CD14-positive monocyte (primary cell): Measurements from ENCODE around the gene RAPGEF5. TPM values are rescaled to one million over a fixed set of nuclear protein-coding genes. Genes with fewer than 3 reads are reported as not detected.

ENCODE experiments used
- DNase-seq, 3 donors: peaks; one replicate each; pipeline ENCODE4 v3.0.0-alpha.2; 2011 to 2022
- H2AFZ ChIP-seq: 2 replicates; pipeline ENCODE4 v1.6.0; 2012; ENCODE audit warnings: mild to moderate bottlenecking, low read depth, low read length, inconsistent platforms; ENCODE audit not compliant: insufficient read depth, poor library complexity, severe bottlenecking
- H3K27ac ChIP-seq, 2 donors: 1 replicate in 1 of 2; 2 replicates in 1 of 2; pipeline ENCODE4 v1.5.1; 2012 to 2013; ENCODE audit warnings: low read length in 2 of 2, control low read depth in 1 of 2, inconsistent platforms in 1 of 2, low read depth in 1 of 2, mild to moderate bottlenecking in 1 of 2
- H3K27me3 ChIP-seq, 2 donors: one replicate each; pipeline versions ENCODE4 v1.6.0 to v1.6.1; 2011 to 2013; ENCODE audit warnings: low read length in 2 of 2; ENCODE audit not compliant: control insufficient read depth in 2 of 2, insufficient read depth in 2 of 2
- H3K36me3 ChIP-seq, 2 donors: replicated peaks in 1 of 2; 1 replicate in 1 of 2; 2 replicates in 1 of 2; pipeline versions ENCODE4 v1.5.1 to v1.6.1; 2012 to 2013; ENCODE audit warnings: low read length in 2 of 2, control low read depth in 1 of 2, inconsistent platforms in 1 of 2, mild to moderate bottlenecking in 1 of 2; ENCODE audit not compliant: insufficient read depth in 2 of 2, control insufficient read depth in 1 of 2
- H3K4me1 ChIP-seq, 2 donors: 1 replicate in 1 of 2; 2 replicates in 1 of 2; pipeline versions ENCODE4 v1.5.1 to v1.6.1; 2012 to 2013; ENCODE audit warnings: low read length in 2 of 2, control low read depth in 1 of 2, inconsistent platforms in 1 of 2, mild to moderate bottlenecking in 1 of 2, moderate library complexity in 1 of 2; ENCODE audit not compliant: insufficient read depth in 2 of 2, control insufficient read depth in 1 of 2
- H3K4me2 ChIP-seq: replicated peaks from 2 replicates; pipeline ENCODE3; 2012; ENCODE audit warnings: low read length, moderate library complexity, mild to moderate bottlenecking; ENCODE audit not compliant: poor library complexity, severe bottlenecking; ENCODE audit errors: extremely low read depth
- H3K4me3 ChIP-seq, 3 experiments: fragments of 200-600 bp in 1 of 3; sonication (generic) in 1 of 3; replicated peaks in 1 of 3; 1 replicate in 2 of 3; 2 replicates in 1 of 3; pipeline ENCODE4 v1.5.1; 2011 to 2013; ENCODE audit warnings: low read length in 3 of 3, mild to moderate bottlenecking in 3 of 3, control low read depth in 2 of 3, low read depth in 2 of 3, inconsistent platforms in 1 of 3, moderate library complexity in 1 of 3
- H3K79me2 ChIP-seq: 2 replicates; pipeline ENCODE4 v1.6.0; 2012; ENCODE audit warnings: mild to moderate bottlenecking, control low read depth, inconsistent platforms, low read length, moderate library complexity; ENCODE audit not compliant: insufficient read depth
- H3K9ac ChIP-seq: 2 replicates; pipeline ENCODE4 v1.6.0; 2017; ENCODE audit warnings: low read length, mild to moderate bottlenecking; ENCODE audit not compliant: insufficient read depth, poor library complexity, severe bottlenecking
- H3K9me3 ChIP-seq, 2 donors: replicated peaks in 1 of 2; 1 replicate in 1 of 2; 2 replicates in 1 of 2; pipeline versions ENCODE4 v1.5.1 to v1.6.1; 2012 to 2013; ENCODE audit warnings: low read length in 2 of 2, control low read depth in 1 of 2; ENCODE audit not compliant: control insufficient read depth in 1 of 2, insufficient read depth in 1 of 2
- H4K20me1 ChIP-seq: 2 replicates; pipeline ENCODE4 v1.6.0; 2012; ENCODE audit warnings: mild to moderate bottlenecking, low read length, control low read depth, moderate library complexity; ENCODE audit not compliant: insufficient read depth
- H3K27ac Mint-ChIP-seq, 7 donors: one replicate each; pipeline ENCODE4 v1.8.0; 2020; ENCODE audit warnings: mild to moderate bottlenecking in 7 of 7, mixed read lengths in 7 of 7, moderate library complexity in 6 of 7, inconsistent platforms in 2 of 7
- H3K27me3 Mint-ChIP-seq, 3 donors: one replicate each; pipeline ENCODE4 v1.8.0; 2021 to 2022; ENCODE audit warnings: low read depth in 3 of 3, mild to moderate bottlenecking in 3 of 3, mixed read lengths in 3 of 3, moderate library complexity in 3 of 3, inconsistent platforms in 1 of 3
- H3K36me3 Mint-ChIP-seq, 2 donors: one replicate each; pipeline ENCODE4 v1.8.0; 2020; ENCODE audit warnings: mixed read lengths in 2 of 2, inconsistent platforms in 1 of 2, mild to moderate bottlenecking in 1 of 2
- H3K4me1 Mint-ChIP-seq: one replicate; pipeline ENCODE4 v1.8.0; 2020; ENCODE audit warnings: mild to moderate bottlenecking, mixed read lengths
- H3K4me3 Mint-ChIP-seq, 2 donors: one replicate each; pipeline ENCODE4 v1.8.0; 2020; ENCODE audit warnings: mild to moderate bottlenecking in 2 of 2, mixed read lengths in 2 of 2, moderate library complexity in 1 of 2
- H3K9me3 Mint-ChIP-seq, 7 donors: one replicate each; pipeline ENCODE4 v1.8.0; 2020 to 2022; ENCODE audit warnings: mixed read lengths in 7 of 7, mild to moderate bottlenecking in 6 of 7, moderate library complexity in 6 of 7, inconsistent platforms in 2 of 7
- WGBS: methylation state at CpG from one replicate; pipeline ENCODE4 v1.1.5; 2013; ENCODE audit warnings: missing lambda C conversion rate; ENCODE audit not compliant: insufficient coverage; 5-methylcytosine and 5-hydroxymethylcytosine counted together
- intact Hi-C, 2 donors: fragments of 100-400 bp; cut with micrococcal nuclease; formaldehyde crosslinking; loops; one replicate each; pipeline versions ENCODE4 v1.15.0 to v1.15.1; 2023
- polyA plus RNA-seq, 3 donors: library from polyadenylated mRNA; depleted of rRNA in 1 of 3; unstranded in 2 of 3; stranded (reverse) in 1 of 3; fragments of 300-500 nt in 2 of 3; fragments of >200 nt in 1 of 3; fragmentation: Illumina TruSeq in 2 of 3; gene quantifications; 1 replicate in 2 of 3; 2 replicates in 1 of 3; pipeline ENCODE4 v1.2.3, GENCODE V29; 2012 to 2021
- TF ChIP-seq, protein P1 (sequence below): fragments of 200-600 bp; IDR thresholded peaks from one replicate; pipeline ENCODE4 v1.8.0; 2022; ENCODE audit warnings: antibody characterized with exemption, mild to moderate bottlenecking

RAPGEF5 gene
- polyA plus RNA-seq, 3 donors, result not detected

DNA sequence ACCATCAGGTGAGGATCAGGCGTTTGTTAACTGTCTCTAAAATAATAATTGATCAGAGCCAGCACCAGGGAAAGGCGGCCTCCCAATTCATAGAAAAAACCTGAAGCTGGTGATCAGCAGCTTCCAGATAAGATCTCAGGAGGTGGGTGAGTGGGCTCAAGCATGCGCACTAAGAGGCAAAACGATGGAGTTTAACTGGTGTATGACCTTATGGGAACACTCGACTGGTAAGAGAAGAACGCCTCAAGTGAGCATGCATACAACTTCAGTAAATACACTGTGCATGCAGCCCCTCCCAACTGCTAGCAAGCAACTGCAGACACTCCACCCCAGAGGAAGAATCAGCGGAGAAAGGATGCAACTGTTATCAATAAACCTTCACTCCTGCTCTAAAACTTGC is 18.1 kb downstream of the RAPGEF5 start:
- no peak overlapping the region for H3K9ac ChIP-seq
- TF ChIP-seq, protein P1, sequence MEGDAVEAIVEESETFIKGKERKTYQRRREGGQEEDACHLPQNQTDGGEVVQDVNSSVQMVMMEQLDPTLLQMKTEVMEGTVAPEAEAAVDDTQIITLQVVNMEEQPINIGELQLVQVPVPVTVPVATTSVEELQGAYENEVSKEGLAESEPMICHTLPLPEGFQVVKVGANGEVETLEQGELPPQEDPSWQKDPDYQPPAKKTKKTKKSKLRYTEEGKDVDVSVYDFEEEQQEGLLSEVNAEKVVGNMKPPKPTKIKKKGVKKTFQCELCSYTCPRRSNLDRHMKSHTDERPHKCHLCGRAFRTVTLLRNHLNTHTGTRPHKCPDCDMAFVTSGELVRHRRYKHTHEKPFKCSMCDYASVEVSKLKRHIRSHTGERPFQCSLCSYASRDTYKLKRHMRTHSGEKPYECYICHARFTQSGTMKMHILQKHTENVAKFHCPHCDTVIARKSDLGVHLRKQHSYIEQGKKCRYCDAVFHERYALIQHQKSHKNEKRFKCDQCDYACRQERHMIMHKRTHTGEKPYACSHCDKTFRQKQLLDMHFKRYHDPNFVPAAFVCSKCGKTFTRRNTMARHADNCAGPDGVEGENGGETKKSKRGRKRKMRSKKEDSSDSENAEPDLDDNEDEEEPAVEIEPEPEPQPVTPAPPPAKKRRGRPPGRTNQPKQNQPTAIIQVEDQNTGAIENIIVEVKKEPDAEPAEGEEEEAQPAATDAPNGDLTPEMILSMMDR, result no peak
- no peak for DNase-seq
- intact Hi-C loops, result no loop called here
- 94% methylated on average over 4 of the region's 7 CpGs for WGBS
- Mint-ChIP-seq H3K4me1 (peaks cover 4% of the 10 kb centered on the region), H3K27ac (no peak overlapping the region), H3K9me3 (peaks cover 0 to 5% (median 0%) of the 10 kb centered on the region in 7 donors), H3K4me3 (no peak overlapping the region), H3K36me3 (no peaks in the 10 kb centered on the region), H3K27me3 (peaks cover 0 to 4% (median 1%) of the 10 kb centered on the region in 3 donors)
- no peaks in the 10 kb centered on the region for H3K27me3 ChIP-seq
- H3K9me3 ChIP-seq, result no peaks in the 10 kb centered on the region
- no peak overlapping the region for H3K4me3 ChIP-seq
- H3K27ac ChIP-seq, result no peak overlapping the region
- H3K36me3 ChIP-seq, result no peaks in the 10 kb centered on the region
- H2AFZ ChIP-seq, result no peak overlapping the region
- H3K4me2 ChIP-seq, result no peak overlapping the region
- no peaks in the 10 kb centered on the region for H3K79me2 ChIP-seq
- H3K4me1 ChIP-seq, result no peaks in the 10 kb centered on the region
- H4K20me1 ChIP-seq, result no peaks in the 10 kb centered on the region

GRCh38 chr7:22338411-22338810 is 18.5 kb downstream of the RAPGEF5 start:
- H3K36me3 ChIP-seq, result no peaks in the 10 kb centered on the region
- Mint-ChIP-seq H3K4me3 (no peak overlapping the region), H3K27me3 (peaks cover 0 to 4% (median 3%) of the 10 kb centered on the region in 3 donors), H3K4me1 (peaks cover 4% of the 10 kb centered on the region), H3K36me3 (no peaks in the 10 kb centered on the region), H3K27ac (no peak overlapping the region), H3K9me3 (peaks cover 0 to 5% (median 0%) of the 10 kb centered on the region in 7 donors)
- no peak overlapping the region for H3K27ac ChIP-seq
- DNase-seq, result no peak
- H3K9me3 ChIP-seq, result no peaks in the 10 kb centered on the region
- H3K9ac ChIP-seq, result no peak overlapping the region
- H4K20me1 ChIP-seq, result no peaks in the 10 kb centered on the region
- H3K4me1 ChIP-seq, result no peaks in the 10 kb centered on the region
- TF ChIP-seq, protein P1, result no peak
- H3K79me2 ChIP-seq, result no peaks in the 10 kb centered on the region
- H3K4me2 ChIP-seq, result no peak overlapping the region
- intact Hi-C loops, result no loop called here
- H3K27me3 ChIP-seq, result no peaks in the 10 kb centered on the region
- H2AFZ ChIP-seq, result no peak overlapping the region
- H3K4me3 ChIP-seq, result no peak overlapping the region
- 57% methylated on average over 1 of the region's 2 CpGs for WGBS
